ENCODE data around the gene MRFAP1L1. TPM values are rescaled to one million over a fixed set of nuclear protein-coding genes. Genes with fewer than 3 reads are reported as not detected.

The MRFAP1L1 gene
- total and polyA plus RNA-seq, 2 donors (not counting 3 experiments of a cell fraction or from before 2014, with no cell fraction given): 28.7 to 42.0 TPM

DNA sequence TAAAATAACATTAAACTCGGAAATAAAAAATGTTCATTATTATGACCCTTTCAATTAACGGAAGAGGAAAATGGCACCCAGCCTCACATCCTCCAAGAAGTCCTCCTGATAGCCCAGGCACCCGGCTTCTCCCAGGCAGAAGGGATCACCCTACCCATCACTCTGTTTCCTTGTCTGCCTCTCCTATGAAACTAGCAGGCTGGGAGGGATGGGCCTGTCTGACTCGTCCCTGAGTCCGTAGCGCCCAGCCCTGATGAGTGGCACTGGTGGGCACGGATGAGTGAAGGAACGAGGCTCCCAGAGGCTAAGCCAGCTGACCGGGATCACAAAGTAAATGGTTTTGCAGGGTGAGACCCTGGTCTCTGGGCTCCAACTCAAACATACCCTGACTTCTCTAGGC, 44.2 kb upstream of the MRFAP1L1 start:
- Histone ChIP-seq H3K4me1 (ENCODE audit: control insufficient read depth, extremely low read depth, insufficient read depth, low read length) (peaks cover 6% of the 10 kb centered on the region), H3K27me3 (ENCODE audit: control insufficient read depth in 2 of 2, insufficient read depth in 2 of 2, low read length in 2 of 2) (no peaks in the 10 kb centered on the region), H3K4me2 (ENCODE audit: insufficient read depth, low read length) (no peak overlapping the region), H3K79me2 (ENCODE audit: control insufficient read depth, insufficient read depth, low read length) (no peaks in the 10 kb centered on the region), H3K4me3 (replicated peaks in 1 of 3; ENCODE audit: insufficient read depth in 1 of 3, low read depth in 1 of 3, low read length in 3 of 3) (no peak overlapping the region), H3K9me1 (replicated peaks; ENCODE audit: control insufficient read depth, extremely low read depth, insufficient read depth, low read length) (no peaks in the 10 kb centered on the region), H4K20me1 (replicated peaks; ENCODE audit: control insufficient read depth, extremely low read depth, insufficient read depth, low read length) (no peaks in the 10 kb centered on the region), H2AFZ (ENCODE audit: low read depth, low read length) (no peak overlapping the region), H3K9me3 (replicated peaks; ENCODE audit: control insufficient read depth, insufficient read depth, low read length) (no peaks in the 10 kb centered on the region), H3K27ac (ENCODE audit: insufficient read depth, low read depth, low read length) (no peak overlapping the region), H3K36me3 (ENCODE audit: control insufficient read depth in 2 of 2, extremely low read depth in 1 of 2, insufficient read depth in 2 of 2, low read length in 2 of 2) (no peaks in the 10 kb centered on the region), H3K9ac (replicated peaks; ENCODE audit: extremely low read depth, insufficient read depth, low read length) (no peak overlapping the region)
- FAIRE-seq (no peak), DNase-seq (ENCODE audit: low read depth, low spot score) (no peak)
- no TSS peak for BruUV-seq (replicated peaks)
- dilution Hi-C loops (cut with MboI; ENCODE audit: extremely low pct_ligation_motif_present, low sequenced_read_pairs) (no loop called here), intact Hi-C loops (cut with micrococcal nuclease) (no loop called here)
- CTCF ChIA-PET: no interaction called here
- TF ChIP-seq POLR2A (IDR thresholded peaks at IDR 0.05; ENCODE audit: low read depth, low read length): no peak
- TF ChIP-seq GATA2 (IDR thresholded peaks at IDR 0.05; ENCODE audit: insufficient read depth, insufficient read length, low read depth, low read length): no peak
- TF ChIP-seq POLR2AphosphoS5 (IDR thresholded peaks at IDR 0.05; ENCODE audit: insufficient read depth, low read depth, low read length): no peak
- TF ChIP-seq, protein P1, sequence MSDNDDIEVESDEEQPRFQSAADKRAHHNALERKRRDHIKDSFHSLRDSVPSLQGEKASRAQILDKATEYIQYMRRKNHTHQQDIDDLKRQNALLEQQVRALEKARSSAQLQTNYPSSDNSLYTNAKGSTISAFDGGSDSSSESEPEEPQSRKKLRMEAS (IDR thresholded peaks at IDR 0.05; ENCODE audit: insufficient read depth, insufficient read length): no peak
- TF ChIP-seq, protein P2, sequence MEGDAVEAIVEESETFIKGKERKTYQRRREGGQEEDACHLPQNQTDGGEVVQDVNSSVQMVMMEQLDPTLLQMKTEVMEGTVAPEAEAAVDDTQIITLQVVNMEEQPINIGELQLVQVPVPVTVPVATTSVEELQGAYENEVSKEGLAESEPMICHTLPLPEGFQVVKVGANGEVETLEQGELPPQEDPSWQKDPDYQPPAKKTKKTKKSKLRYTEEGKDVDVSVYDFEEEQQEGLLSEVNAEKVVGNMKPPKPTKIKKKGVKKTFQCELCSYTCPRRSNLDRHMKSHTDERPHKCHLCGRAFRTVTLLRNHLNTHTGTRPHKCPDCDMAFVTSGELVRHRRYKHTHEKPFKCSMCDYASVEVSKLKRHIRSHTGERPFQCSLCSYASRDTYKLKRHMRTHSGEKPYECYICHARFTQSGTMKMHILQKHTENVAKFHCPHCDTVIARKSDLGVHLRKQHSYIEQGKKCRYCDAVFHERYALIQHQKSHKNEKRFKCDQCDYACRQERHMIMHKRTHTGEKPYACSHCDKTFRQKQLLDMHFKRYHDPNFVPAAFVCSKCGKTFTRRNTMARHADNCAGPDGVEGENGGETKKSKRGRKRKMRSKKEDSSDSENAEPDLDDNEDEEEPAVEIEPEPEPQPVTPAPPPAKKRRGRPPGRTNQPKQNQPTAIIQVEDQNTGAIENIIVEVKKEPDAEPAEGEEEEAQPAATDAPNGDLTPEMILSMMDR (IDR thresholded peaks at IDR 0.05; ENCODE audit: extremely low read depth in 1 of 2, insufficient read depth in 1 of 2, low read depth in 1 of 2, low read length in 2 of 2): no peak
- TF ChIP-seq JUN (IDR thresholded peaks at IDR 0.05; ENCODE audit: borderline replicate concordance, insufficient read depth, insufficient read length, low read depth): no peak
- no peak for TF ChIP-seq FOS (IDR thresholded peaks at IDR 0.05; ENCODE audit: borderline replicate concordance, insufficient read depth, low read length)
- TF ChIP-seq MYC (IDR thresholded peaks at IDR 0.05; ENCODE audit: low read depth, low read length): no peak
- no peak for TF ChIP-seq EZH2 (IDR thresholded peaks at IDR 0.05; ENCODE audit: borderline replicate concordance, low read depth, low read length, severe bottlenecking)
- POLR2A ChIA-PET: no interaction called here

All from endothelial cell of umbilical vein (primary cell).